Psoas muscle (tissue), 8 donors: ENCODE results near the gene ZFYVE26. TPM values are rescaled to one million over a fixed set of nuclear protein-coding genes. Genes with fewer than 3 reads are reported as not detected.

Source experiments
- ATAC-seq, 4 donors: fragments of 200-7000 bp; cut with Tn5 transposase; one replicate each; pipeline ENCODE4 v1.9.1; 2020; ENCODE audit warnings: moderate library complexity in 3 of 4, mild to moderate bottlenecking in 2 of 4
- DNase-seq, 2 donors: peaks; one replicate each; pipeline ENCODE4 v3.0.0-alpha.2; 2020
- H3K27ac ChIP-seq: fragments of 200-600 bp; one replicate; pipeline ENCODE4 v1.8.0; 2022
- H3K27me3 ChIP-seq, 3 donors: fragments of 200-600 bp in 1 of 3; one replicate each; pipeline versions ENCODE4 v1.6.1 to v1.8.0; 2013 to 2022; ENCODE audit warnings: low read length in 2 of 3, mild to moderate bottlenecking in 2 of 3, moderate library complexity in 1 of 3; ENCODE audit not compliant: insufficient read depth in 3 of 3
- H3K36me3 ChIP-seq, 2 donors: fragments of 200-600 bp in 1 of 2; one replicate each; pipeline versions ENCODE4 v1.6.1 to v1.8.0; 2013 to 2022; ENCODE audit warnings: low read depth in 1 of 2, mild to moderate bottlenecking in 1 of 2, moderate library complexity in 1 of 2; ENCODE audit not compliant: insufficient read depth in 1 of 2
- H3K4me1 ChIP-seq: fragments of 200-600 bp; one replicate; pipeline ENCODE4 v1.8.0; 2022
- H3K4me3 ChIP-seq: fragments of 200-600 bp; one replicate; pipeline ENCODE4 v1.8.0; 2022; ENCODE audit warnings: mild to moderate bottlenecking
- H3K9me3 ChIP-seq: fragments of 200-600 bp; one replicate; pipeline ENCODE4 v1.8.0; 2022
- CTCF ChIP-seq: fragments of 200-600 bp; IDR thresholded peaks from one replicate; pipeline ENCODE4 v1.8.0; 2022; ENCODE audit warnings: antibody characterized with exemption
- WGBS, 3 donors: extraction: QIAGEN DNeasy Blood & Tissue Kit; methylation state at CpG; one replicate each; pipeline versions ENCODE4 v1.1.6 to v1.1.7; 2013; 5-methylcytosine and 5-hydroxymethylcytosine counted together
- intact Hi-C, 2 donors: fragments of 100-400 bp; cut with DNase I; formaldehyde crosslinking; loops; one replicate each; pipeline versions ENCODE4 v1.11.0 to v1.14.2; 2022
- polyA plus RNA-seq, 3 donors: library from polyadenylated mRNA; stranded (reverse); fragments of 200-250 nt; gene quantifications; one replicate each; pipeline ENCODE4 v1.2.3, GENCODE V29; 2013
- total RNA-seq, 4 donors: library from RNA; stranded (reverse); fragmentation: NEBNext Ultra II Directional in 2 of 4; extraction: Animal tissue kit (Norgen Biotek cat#: 25700) in 2 of 4; gene quantifications; one replicate each; pipeline versions ENCODE4 v1.2.1 to v1.2.4, GENCODE V29; 2021 to 2023
- donor health status: healthy with polysubstance abuse.
- donor health status: DM: no; HTN: no; CAD: no; lungs with moderate emphysema.
- donor health status: Bipolar disorder and iron deficiency.
- donor health status: healthy.
- donor health status: DM: yes; HTN: yes; CAD: no.
- donor health status: DM: no; HTN: no; CAD: no.
- donor health status: DM: no; HTN: no; CAD: no.
- donor health status: DM: yes; HTN: yes; CAD: no.

Gene ZFYVE26
- total and polyA plus RNA-seq, 7 donors, result 3.9 to 18.7 (median 14.9) TPM

- TF ChIP-seq CTCF, result no peak
- no peaks in the 10 kb centered on the region for H3K9me3 ChIP-seq
- ATAC-seq (peak; percentile 75 to 89 (median 82)), DNase-seq (no peak)
- peak overlapping the region; percentile 23 for H3K4me3 ChIP-seq
- 29 to 55% (median 32%) methylated on average over 4 of the region's 4 CpGs for WGBS, 3 donors
- H3K36me3 ChIP-seq, result peaks cover 8 to 100% of the 10 kb centered on the region in 2 donors
- H3K27ac ChIP-seq, result peak overlapping the region; percentile 86
- H3K4me1 ChIP-seq, result peaks cover 18% of the 10 kb centered on the region
- intact Hi-C loops, result no loop called here
- no peaks in the 10 kb centered on the region for H3K27me3 ChIP-seq
Measured at GRCh38 chr14:67785270-67786109, 30.9 kb downstream of the ZFYVE26 start.

GRCh38 chr14:67784244-67784823, 32.1 kb downstream of the ZFYVE26 start:
- Histone ChIP-seq H3K9me3 (no peaks in the 10 kb centered on the region), H3K27me3 (no peaks in the 10 kb centered on the region), H3K27ac (no peak overlapping the region), H3K36me3 (peaks cover 11 to 100% of the 10 kb centered on the region in 2 donors), H3K4me1 (peaks cover 18% of the 10 kb centered on the region), H3K4me3 (no peak overlapping the region)
- DNase-seq (no peak), ATAC-seq (no peak)
- TF ChIP-seq CTCF, result no peak
- intact Hi-C loops, result no loop called here
- 90 to 93% (median 91%) methylated on average over 5 of the region's 5 CpGs for WGBS, 3 donors

- peaks cover 10 to 100% of the 10 kb centered on the region in 2 donors for H3K36me3 ChIP-seq
- ATAC-seq (peak in 1 of 4 donors; percentile 63), DNase-seq (no peak)
- no peak for TF ChIP-seq CTCF
- H3K4me1 ChIP-seq, result peaks cover 18% of the 10 kb centered on the region
- no peak overlapping the region for H3K27ac ChIP-seq
- H3K4me3 ChIP-seq, result no peak overlapping the region
- no peaks in the 10 kb centered on the region for H3K27me3 ChIP-seq
- no peaks in the 10 kb centered on the region for H3K9me3 ChIP-seq
- intact Hi-C loops, result no loop called here
- WGBS, 3 donors, result 51 to 74% (median 66%) methylated on average over 3 of the region's 3 CpGs
Measured at GRCh38 chr14:67782090-67782489, 34.3 kb downstream of the ZFYVE26 start.

- Histone ChIP-seq H3K27me3 (no peaks in the 10 kb centered on the region), H3K36me3 (peaks cover 12 to 100% of the 10 kb centered on the region in 2 donors), H3K4me3 (no peak overlapping the region), H3K4me1 (peaks cover 4% of the 10 kb centered on the region), H3K27ac (no peak overlapping the region), H3K9me3 (no peaks in the 10 kb centered on the region)
- DNase-seq (no peak), ATAC-seq (no peak)
- intact Hi-C loops, result no loop called here
- TF ChIP-seq CTCF, result no peak
- 64 to 97% (median 81%) methylated on average over 1 of the region's 1 CpG for WGBS, 3 donors
Measured at GRCh38 chr14:67778792-67779191, 37.6 kb downstream of the ZFYVE26 start.
